Parathyroid adenoma (tissue), 2 donors: Measurements from ENCODE around the gene TMEM121B.
"Not testable (repeated sequence)": the region's sequence is repeated elsewhere in the genome, so short reads cannot be mapped to it uniquely, and the experiment has no call there.

Source experiments
- H2AFZ ChIP-seq: fragments of 300-600 bp; sonication (generic); one replicate; pipeline ENCODE4 v1.7.0; 2017; ENCODE audit warnings: antibody characterized with exemption, mild to moderate bottlenecking
- H3K27ac ChIP-seq: fragments of 300-600 bp; sonication (generic); one replicate; pipeline ENCODE4 v1.7.0; 2017
- H3K27me3 ChIP-seq: fragments of 300-600 bp; sonication (generic); one replicate; pipeline ENCODE4 v1.7.0; 2017; ENCODE audit warnings: low read length; ENCODE audit not compliant: control insufficient read depth, insufficient read depth
- H3K36me3 ChIP-seq: fragments of 300-600 bp; sonication (generic); one replicate; pipeline ENCODE4 v1.7.0; 2017; ENCODE audit warnings: low read length; ENCODE audit not compliant: control insufficient read depth, insufficient read depth
- H3K4me1 ChIP-seq: fragments of 300-600 bp; sonication (generic); one replicate; pipeline ENCODE4 v1.7.0; 2017; ENCODE audit warnings: control low read depth
- H3K4me2 ChIP-seq: fragments of 300-600 bp; sonication (generic); one replicate; pipeline ENCODE4 v1.7.0; 2017; ENCODE audit warnings: low read length
- H3K4me3 ChIP-seq: fragments of 300-600 bp; sonication (generic); one replicate; pipeline ENCODE4 v1.7.0; 2017; ENCODE audit warnings: low read depth, low read length
- H3K79me2 ChIP-seq: fragments of 300-600 bp; sonication (generic); one replicate; pipeline ENCODE4 v1.7.0; 2017; ENCODE audit warnings: control low read depth
- H3K9ac ChIP-seq: fragments of 300-600 bp; sonication (generic); one replicate; pipeline ENCODE4 v1.7.0; 2017; ENCODE audit warnings: mild to moderate bottlenecking
- H3K9me3 ChIP-seq: fragments of 300-600 bp; sonication (generic); one replicate; pipeline ENCODE4 v1.7.0; 2017; ENCODE audit warnings: low read length; ENCODE audit not compliant: control insufficient read depth
- CTCF ChIP-seq: fragments of 300-600 bp; sonication (generic); IDR thresholded peaks from one replicate; pipeline ENCODE4 v1.7.0; 2017; ENCODE audit warnings: antibody characterized with exemption, mild to moderate bottlenecking
- donor health status: primary hyperparathyroidism.

The TMEM121B gene

GRCh38 chr22:17157714-17158113, 36.6 kb upstream of the TMEM121B start:
- Histone ChIP-seq H2AFZ (no peak overlapping the region), H3K79me2 (peaks cover 11% of the 10 kb centered on the region), H3K4me1 (no peaks in the 10 kb centered on the region), H3K36me3 (no peaks in the 10 kb centered on the region), H3K4me2 (no peak overlapping the region), H3K9me3 (no peaks in the 10 kb centered on the region), H3K27ac (no peak overlapping the region), H3K4me3 (peak overlapping the region; percentile 50), H3K9ac (no peak overlapping the region), H3K27me3 (no peaks in the 10 kb centered on the region)
- no peak for TF ChIP-seq CTCF

GRCh38 chr22:17155941-17156340, 34.8 kb upstream of the TMEM121B start:
- Histone ChIP-seq H3K4me2 (no peak overlapping the region), H3K4me3 (no peak overlapping the region), H3K27me3 (no peaks in the 10 kb centered on the region), H3K36me3 (no peaks in the 10 kb centered on the region), H2AFZ (no peak overlapping the region), H3K79me2 (peaks cover 11% of the 10 kb centered on the region), H3K9me3 (no peaks in the 10 kb centered on the region), H3K9ac (no peak overlapping the region), H3K27ac (no peak overlapping the region), H3K4me1 (no peaks in the 10 kb centered on the region)
- TF ChIP-seq CTCF: no peak

DNA sequence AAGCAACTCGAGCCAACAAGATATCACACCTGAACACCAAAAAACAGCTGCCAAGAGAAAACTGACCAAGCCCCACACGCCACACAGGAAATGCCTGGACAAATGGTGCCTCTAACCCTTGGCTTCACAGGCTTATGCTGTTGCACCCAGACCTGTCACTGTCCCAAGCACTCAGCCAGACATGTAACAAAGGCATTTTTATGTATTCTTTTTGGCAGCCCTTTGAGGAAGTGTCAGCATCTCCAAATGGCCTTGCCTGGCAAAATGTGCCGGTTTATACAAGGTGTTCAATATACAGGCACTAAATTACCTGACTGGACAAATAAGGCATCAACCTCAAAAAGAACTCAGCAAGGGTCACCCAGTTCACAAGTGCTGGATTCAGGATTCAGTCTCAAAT, 31.8 kb upstream of the TMEM121B start:
- Histone ChIP-seq H2AFZ (no peak overlapping the region), H3K9ac (no peak overlapping the region), H3K4me2 (no peak overlapping the region), H3K9me3 (no peaks in the 10 kb centered on the region), H3K27ac (no peak overlapping the region), H3K4me1 (no peaks in the 10 kb centered on the region), H3K4me3 (no peak overlapping the region), H3K36me3 (no peaks in the 10 kb centered on the region), H3K79me2 (peaks cover 8% of the 10 kb centered on the region), H3K27me3 (no peaks in the 10 kb centered on the region)
- no peak for TF ChIP-seq CTCF

- no peaks in the 10 kb centered on the region for H3K9me3 ChIP-seq
- no peak overlapping the region for H3K27ac ChIP-seq
- no peak overlapping the region for H3K4me3 ChIP-seq
- no peaks in the 10 kb centered on the region for H3K4me1 ChIP-seq
- H3K36me3 ChIP-seq: no peaks in the 10 kb centered on the region
- no peak overlapping the region for H3K9ac ChIP-seq
- H3K4me2 ChIP-seq: no peak overlapping the region
- H3K79me2 ChIP-seq: peaks cover 4% of the 10 kb centered on the region
- no peaks in the 10 kb centered on the region for H3K27me3 ChIP-seq
- no peak overlapping the region for H2AFZ ChIP-seq
- no peak for TF ChIP-seq CTCF
Observed at GRCh38 chr22:17152340-17152739, 31.2 kb upstream of the TMEM121B start.

GRCh38 chr22:17149076-17149815, 28.1 kb upstream of the TMEM121B start:
- H3K27ac ChIP-seq: no peak overlapping the region
- no peak overlapping the region for H3K9ac ChIP-seq
- no peaks in the 10 kb centered on the region for H3K9me3 ChIP-seq
- no peak overlapping the region for H2AFZ ChIP-seq
- no peaks in the 10 kb centered on the region for H3K36me3 ChIP-seq
- H3K4me3 ChIP-seq: no peak overlapping the region
- H3K27me3 ChIP-seq: no peaks in the 10 kb centered on the region
- H3K4me2 ChIP-seq: no peak overlapping the region
- no peak for TF ChIP-seq CTCF
- H3K79me2 ChIP-seq: no peaks in the 10 kb centered on the region
- no peaks in the 10 kb centered on the region for H3K4me1 ChIP-seq

- not testable (repeated sequence) for H2AFZ ChIP-seq, H3K27me3 ChIP-seq, H3K27ac ChIP-seq, H3K9ac ChIP-seq, H3K4me2 ChIP-seq, H3K4me3 ChIP-seq, H3K79me2 ChIP-seq, H3K9me3 ChIP-seq, H3K4me1 ChIP-seq, H3K36me3 ChIP-seq
Observed at GRCh38 chr22:17147458-17147857, 26.3 kb upstream of the TMEM121B start.
